ENCODE data around the gene POLD2.
A peak's percentile ranks its signal among the peaks of the same experiment; 100 is the strongest.

GRCh38 chr7:44104860-44105771 lies 18.2 kb downstream of the POLD2 start:
- no peak for TF ChIP-seq CTCF (IDR thresholded peaks at IDR 0.05)
- peak; percentile 64 to 74 for TF ChIP-seq POLR2AphosphoS5 (IDR thresholded peaks at IDR 0.05; ENCODE audit: insufficient read depth in 1 of 2, low read depth in 1 of 2)
- peak in 1 of 2 donors; percentile 22 for TF ChIP-seq POLR2A (IDR thresholded peaks at IDR 0.05)
